ENCODE results near the gene SLC9C1. TPM values are rescaled to one million over a fixed set of nuclear protein-coding genes. Genes with fewer than 3 reads are reported as not detected.

SLC9C1 gene
- total RNA-seq, 1 experiment from 2014 or later = 0.79 TPM

- Histone ChIP-seq H3K27me3 (ENCODE audit: insufficient read depth, low read length) (no peaks in the 10 kb centered on the region), H3K4me1 (ENCODE audit: control insufficient read depth in 1 of 2, insufficient read depth in 2 of 2, low read length in 2 of 2) (peaks cover 13 to 33% of the 10 kb centered on the region in 2 experiments), H3K27ac (ENCODE audit: low read depth, low read length) (no peak overlapping the region), H3K79me2 (ENCODE audit: insufficient read depth, low read length) (peaks cover 67% of the 10 kb centered on the region), H3K9me3 (ENCODE audit: control insufficient read depth in 1 of 2, insufficient read depth in 1 of 2, low read depth in 1 of 2, low read length in 2 of 2) (no peaks in the 10 kb centered on the region), H3K36me3 (ENCODE audit: control insufficient read depth in 1 of 2, insufficient read depth in 2 of 2, low read length in 2 of 2) (peaks cover 0 to 5% of the 10 kb centered on the region in 2 experiments; a peak in 1 of 4 replicates), H3K4me3 (replicated peaks in 1 of 2; ENCODE audit: low read depth in 1 of 2, low read length in 2 of 2) (no peak overlapping the region), H3K9ac (ENCODE audit: low read length) (no peak overlapping the region), H3K4me2 (ENCODE audit: low read length) (no peak overlapping the region), H3K9me2 (ENCODE audit: insufficient read depth) (no peaks in the 10 kb centered on the region), H2AFZ (ENCODE audit: low read depth, low read length, poor library complexity, severe bottlenecking) (no peak overlapping the region), H4K20me1 (ENCODE audit: insufficient read depth) (no peaks in the 10 kb centered on the region)
- intact Hi-C loops (cut with micrococcal nuclease) = no loop called here
- BruUV-seq (replicated peaks) = no TSS peak
- TF ChIP-seq CEBPB (IDR thresholded peaks at IDR 0.05; ENCODE audit: low read depth) (no peak), JUND (IDR thresholded peaks at IDR 0.05) (no peak), TCF7L2 (IDR thresholded peaks at IDR 0.05; ENCODE audit: borderline replicate concordance, extremely low read depth, insufficient read depth, insufficient read length) (no peak), ZFX (IDR thresholded peaks at IDR 0.05) (no peak), SRF (IDR thresholded peaks at IDR 0.05; ENCODE audit: low read depth) (no peak), POLR2AphosphoS5 (IDR thresholded peaks at IDR 0.05; ENCODE audit: low read depth, low read length) (no peak), ELF1 (IDR thresholded peaks at IDR 0.05; ENCODE audit: borderline replicate concordance, low read depth) (no peak), SIN3A (IDR thresholded peaks at IDR 0.05; ENCODE audit: low read depth) (no peak), ZNF274 (IDR thresholded peaks at IDR 0.05; ENCODE audit: low read depth, low read length) (no peak), ZBTB33 (IDR thresholded peaks at IDR 0.05; ENCODE audit: extremely low read depth, insufficient replicate concordance, low read length) (no peak), EGR1 (IDR thresholded peaks at IDR 0.05; ENCODE audit: low read depth) (no peak), CTCF (IDR thresholded peaks at IDR 0.05 in 2 of 3, conservative IDR thresholded peaks at IDR 0.05 in 1 of 3; ENCODE audit: borderline replicate concordance in 1 of 3, insufficient read depth in 1 of 3, low read depth in 2 of 3, low read length in 2 of 3) (no peak), YY1 (IDR thresholded peaks at IDR 0.05; ENCODE audit: extremely low read depth, insufficient replicate concordance, low read depth, low read length) (no peak)
- TF ChIP-seq, protein P1, sequence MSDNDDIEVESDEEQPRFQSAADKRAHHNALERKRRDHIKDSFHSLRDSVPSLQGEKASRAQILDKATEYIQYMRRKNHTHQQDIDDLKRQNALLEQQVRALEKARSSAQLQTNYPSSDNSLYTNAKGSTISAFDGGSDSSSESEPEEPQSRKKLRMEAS (IDR thresholded peaks at IDR 0.05) = no peak
- TF ChIP-seq, protein P2, sequence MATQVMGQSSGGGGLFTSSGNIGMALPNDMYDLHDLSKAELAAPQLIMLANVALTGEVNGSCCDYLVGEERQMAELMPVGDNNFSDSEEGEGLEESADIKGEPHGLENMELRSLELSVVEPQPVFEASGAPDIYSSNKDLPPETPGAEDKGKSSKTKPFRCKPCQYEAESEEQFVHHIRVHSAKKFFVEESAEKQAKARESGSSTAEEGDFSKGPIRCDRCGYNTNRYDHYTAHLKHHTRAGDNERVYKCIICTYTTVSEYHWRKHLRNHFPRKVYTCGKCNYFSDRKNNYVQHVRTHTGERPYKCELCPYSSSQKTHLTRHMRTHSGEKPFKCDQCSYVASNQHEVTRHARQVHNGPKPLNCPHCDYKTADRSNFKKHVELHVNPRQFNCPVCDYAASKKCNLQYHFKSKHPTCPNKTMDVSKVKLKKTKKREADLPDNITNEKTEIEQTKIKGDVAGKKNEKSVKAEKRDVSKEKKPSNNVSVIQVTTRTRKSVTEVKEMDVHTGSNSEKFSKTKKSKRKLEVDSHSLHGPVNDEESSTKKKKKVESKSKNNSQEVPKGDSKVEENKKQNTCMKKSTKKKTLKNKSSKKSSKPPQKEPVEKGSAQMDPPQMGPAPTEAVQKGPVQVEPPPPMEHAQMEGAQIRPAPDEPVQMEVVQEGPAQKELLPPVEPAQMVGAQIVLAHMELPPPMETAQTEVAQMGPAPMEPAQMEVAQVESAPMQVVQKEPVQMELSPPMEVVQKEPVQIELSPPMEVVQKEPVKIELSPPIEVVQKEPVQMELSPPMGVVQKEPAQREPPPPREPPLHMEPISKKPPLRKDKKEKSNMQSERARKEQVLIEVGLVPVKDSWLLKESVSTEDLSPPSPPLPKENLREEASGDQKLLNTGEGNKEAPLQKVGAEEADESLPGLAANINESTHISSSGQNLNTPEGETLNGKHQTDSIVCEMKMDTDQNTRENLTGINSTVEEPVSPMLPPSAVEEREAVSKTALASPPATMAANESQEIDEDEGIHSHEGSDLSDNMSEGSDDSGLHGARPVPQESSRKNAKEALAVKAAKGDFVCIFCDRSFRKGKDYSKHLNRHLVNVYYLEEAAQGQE (IDR thresholded peaks at IDR 0.05; ENCODE audit: low read depth) = no peak
- ChIA-PET POLR2A (no interaction called here), CTCF (interaction anchor here (1.6 kb wide), 1 partner anchor 18 kb away, joined by 4 read pairs; no protein-coding TSS in a partner anchor), RAD21 (ENCODE audit: low non-redundant PET in 1 of 2, low total read pairs in 2 of 2, uncharacterized antibody in 2 of 2, unreplicated experiment in 2 of 2) (no interaction called here)
- no peak for ATAC-seq
- DNase-seq (ENCODE audit: low read depth, low spot score) = no peak
Measured at GRCh38 chr3:112093180-112093522, 200.9 kb downstream of the SLC9C1 start.

All from HCT116 (cell line).